ENCODE measurements around the gene LAMA3.

The LAMA3 gene

GRCh38 chr18:23661735-23662308 is 27.4 kb upstream of the LAMA3 start:
- TF ChIP-seq CTCF (IDR thresholded peaks at IDR 0.05; ENCODE audit: insufficient read depth, low read depth, low read length, missing control alignments): no peak
- DNase-seq (ENCODE audit: low read depth): no peak
- peak overlapping the region; percentile 41 for H3K4me3 ChIP-seq (ENCODE audit: low read length)

DNA sequence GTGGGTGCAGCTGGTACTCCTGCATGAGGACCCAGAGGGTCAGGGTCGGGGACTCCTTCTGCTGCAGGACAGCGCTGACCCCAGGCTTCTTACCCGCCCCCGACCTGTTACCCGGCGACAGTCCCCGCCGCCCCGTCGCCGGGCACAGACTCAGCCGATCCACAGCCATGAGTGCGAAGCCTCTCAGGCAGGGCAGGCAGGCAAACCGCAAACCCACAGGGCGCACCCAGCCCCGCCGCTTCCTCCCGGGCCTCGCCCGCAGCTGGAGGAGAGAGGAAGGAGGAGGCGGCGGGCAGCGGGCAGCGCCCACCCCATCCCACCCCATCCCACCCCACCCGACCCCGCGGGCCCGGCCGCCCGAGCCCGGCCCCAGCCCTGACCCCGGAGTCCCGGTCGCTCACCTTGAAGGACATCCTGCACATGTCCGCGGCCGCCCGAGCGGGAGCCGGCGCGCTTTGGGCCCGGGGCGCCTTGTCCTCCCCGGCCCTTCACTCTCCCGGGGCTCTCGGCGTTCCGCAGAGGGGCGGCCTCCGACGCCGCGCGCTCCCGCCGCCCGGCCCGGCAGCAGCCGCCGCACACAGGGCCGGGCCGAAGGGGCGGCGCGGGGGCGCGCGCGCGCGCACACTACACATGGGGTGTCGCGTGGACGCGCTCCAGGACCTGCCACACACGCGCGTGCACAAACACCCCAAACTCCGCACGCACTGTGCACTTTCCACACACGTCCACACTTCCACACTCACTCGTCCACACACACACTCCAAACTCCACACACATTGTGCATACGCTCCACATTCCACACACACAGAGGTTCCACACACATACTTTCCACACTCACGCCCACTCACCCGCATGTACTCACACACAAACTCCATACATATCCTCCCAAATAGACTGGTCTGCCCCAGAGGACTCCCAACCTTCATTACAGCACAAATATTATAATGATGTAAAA is 26.7 kb upstream of the LAMA3 start, which contains the start of gene ANKRD29:
Gene ANKRD29 (minus strand): TSS at position 603 of the 955 bp plus-strand sequence. CDS start 181 bp downstream, at position 422.
- DNase-seq (ENCODE audit: low read depth): peak; percentile 50
- H3K4me3 ChIP-seq (ENCODE audit: low read length): peak within 1 kb of the TSS; percentile 41
- TF ChIP-seq CTCF (IDR thresholded peaks at IDR 0.05; ENCODE audit: insufficient read depth, low read depth, low read length, missing control alignments): no peak

GRCh38 chr18:23664674-23665073 is 24.6 kb upstream of the LAMA3 start:
- peak; percentile 24 for DNase-seq (ENCODE audit: low read depth)
- no peak for TF ChIP-seq CTCF (IDR thresholded peaks at IDR 0.05; ENCODE audit: insufficient read depth, low read depth, low read length, missing control alignments)
- H3K4me3 ChIP-seq (ENCODE audit: low read length): no peak overlapping the region

- no peak overlapping the region for H3K4me3 ChIP-seq (ENCODE audit: low read length)
- DNase-seq (ENCODE audit: low read depth): no peak
- TF ChIP-seq CTCF (IDR thresholded peaks at IDR 0.05; ENCODE audit: insufficient read depth, low read depth, low read length, missing control alignments): no peak
These were observed 22.1 kb upstream of the LAMA3 start for GRCh38 chr18:23667114-23667513.

DNA sequence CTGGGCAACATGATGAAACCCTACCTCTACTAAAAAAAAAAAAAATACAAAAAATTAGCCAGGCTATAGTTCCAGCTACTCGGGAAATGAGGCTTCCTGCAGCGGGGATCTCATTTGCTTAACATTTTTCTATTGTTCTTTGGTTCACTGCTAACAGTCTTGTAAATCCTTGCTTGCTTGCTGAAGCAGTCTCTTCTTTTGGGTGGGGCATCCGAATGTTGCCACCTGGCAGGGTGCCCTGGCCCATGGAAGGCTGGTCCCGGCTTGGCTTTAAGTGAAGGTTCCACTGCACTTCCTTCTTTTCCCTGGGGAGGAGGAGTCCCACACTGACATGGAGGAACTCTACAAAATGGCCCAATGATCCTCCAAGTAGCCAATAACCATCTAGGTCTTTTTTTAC is 20.5 kb upstream of the LAMA3 start:
- no peak for TF ChIP-seq CTCF (IDR thresholded peaks at IDR 0.05; ENCODE audit: insufficient read depth, low read depth, low read length, missing control alignments)
- no peak overlapping the region for H3K4me3 ChIP-seq (ENCODE audit: low read length)
- no peak for DNase-seq (ENCODE audit: low read depth)

GRCh38 chr18:23669202-23669766 is 20.0 kb upstream of the LAMA3 start:
- no peak for TF ChIP-seq CTCF (IDR thresholded peaks at IDR 0.05; ENCODE audit: insufficient read depth, low read depth, low read length, missing control alignments)
- DNase-seq (ENCODE audit: low read depth): no peak
- no peak overlapping the region for H3K4me3 ChIP-seq (ENCODE audit: low read length)
